Astrocyte of the cerebellum (primary cell): ENCODE measurements around the gene ATPAF1.
"Not testable (repeated sequence)": the region's sequence is repeated elsewhere in the genome, so short reads cannot be mapped to it uniquely, and the experiment has no call there.

Experiments used
- DNase-seq: peaks from one replicate; pipeline ENCODE4 v3.0.0-alpha.2; 2011; ENCODE audit warnings: low read depth
- H3K4me3 ChIP-seq: 2 replicates; pipeline ENCODE4 v1.5.1; 2011; ENCODE audit warnings: mild to moderate bottlenecking, low read depth, low read length, moderate library complexity
- CTCF ChIP-seq: IDR thresholded peaks from 2 replicates; pipeline ENCODE4 v1.5.1; 2012; ENCODE audit warnings: low read length, low read depth, moderate library complexity, mild to moderate bottlenecking; ENCODE audit errors: missing control alignments
- in situ Hi-C: cut with HindIII; loops from 2 replicates; pipeline ENCODE4 v1.10.0; 2017; ENCODE audit warnings: low sequenced_read_pairs

ATPAF1 gene

GRCh38 chr1:46657775-46658174, 10.4 kb downstream of the ATPAF1 start:
- DNase-seq, result no peak
- in situ Hi-C loops, result no loop called here
- TF ChIP-seq CTCF, result no peak
- H3K4me3 ChIP-seq, result no peak overlapping the region

- no peak overlapping the region for H3K4me3 ChIP-seq
- DNase-seq, result no peak
- in situ Hi-C loops, result no loop called here
- TF ChIP-seq CTCF, result no peak
Observed at GRCh38 chr1:46656643-46657042, 11.5 kb downstream of the ATPAF1 start.

GRCh38 chr1:46655848-46656247, 12.3 kb downstream of the ATPAF1 start:
- TF ChIP-seq CTCF, result no peak
- no peak overlapping the region for H3K4me3 ChIP-seq
- no peak for DNase-seq
- in situ Hi-C loops, result no loop called here

GRCh38 chr1:46654698-46655097, 13.5 kb downstream of the ATPAF1 start:
- H3K4me3 ChIP-seq, in situ Hi-C loops, DNase-seq: not testable (repeated sequence)

- no peak for TF ChIP-seq CTCF
- no peak for DNase-seq
- H3K4me3 ChIP-seq, result no peak overlapping the region
- in situ Hi-C loops, result no loop called here
Observed at GRCh38 chr1:46654012-46654411, 14.2 kb downstream of the ATPAF1 start.

GRCh38 chr1:46653405-46653958, 14.7 kb downstream of the ATPAF1 start:
- TF ChIP-seq CTCF, result no peak
- no peak overlapping the region for H3K4me3 ChIP-seq
- no peak for DNase-seq
- in situ Hi-C loops, result no loop called here

- no peak for DNase-seq
- no peak for TF ChIP-seq CTCF
- in situ Hi-C loops, result no loop called here
- H3K4me3 ChIP-seq, result no peak overlapping the region
Observed at GRCh38 chr1:46652321-46653100, 15.7 kb downstream of the ATPAF1 start.

- DNase-seq, H3K4me3 ChIP-seq, in situ Hi-C loops: not testable (repeated sequence)
Observed at GRCh38 chr1:46651152-46651551, 17.0 kb downstream of the ATPAF1 start.
